ENCODE measurements around the gene GNAI2.

DNA sequence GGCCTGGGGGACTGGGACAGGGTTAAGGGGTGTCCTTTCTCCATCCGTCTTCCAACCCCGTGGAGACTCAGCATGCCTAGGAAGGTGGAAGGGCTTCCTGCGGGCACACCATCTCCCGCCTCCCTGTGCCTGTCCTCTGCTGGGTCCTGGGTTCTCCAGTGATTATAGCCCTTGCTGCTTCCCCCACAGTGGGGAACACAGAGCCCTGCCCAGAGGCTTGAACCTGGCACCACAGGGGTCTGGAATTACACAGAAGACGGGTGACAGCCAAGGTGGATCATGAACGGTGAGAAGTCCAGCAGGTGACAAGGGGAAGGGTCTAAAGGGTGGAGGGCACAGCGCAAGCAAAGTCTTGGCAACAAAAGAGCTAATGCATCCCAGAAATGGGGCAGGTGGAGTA lies 26.8 kb downstream of the GNAI2 start:
- TF ChIP-seq, protein P1, sequence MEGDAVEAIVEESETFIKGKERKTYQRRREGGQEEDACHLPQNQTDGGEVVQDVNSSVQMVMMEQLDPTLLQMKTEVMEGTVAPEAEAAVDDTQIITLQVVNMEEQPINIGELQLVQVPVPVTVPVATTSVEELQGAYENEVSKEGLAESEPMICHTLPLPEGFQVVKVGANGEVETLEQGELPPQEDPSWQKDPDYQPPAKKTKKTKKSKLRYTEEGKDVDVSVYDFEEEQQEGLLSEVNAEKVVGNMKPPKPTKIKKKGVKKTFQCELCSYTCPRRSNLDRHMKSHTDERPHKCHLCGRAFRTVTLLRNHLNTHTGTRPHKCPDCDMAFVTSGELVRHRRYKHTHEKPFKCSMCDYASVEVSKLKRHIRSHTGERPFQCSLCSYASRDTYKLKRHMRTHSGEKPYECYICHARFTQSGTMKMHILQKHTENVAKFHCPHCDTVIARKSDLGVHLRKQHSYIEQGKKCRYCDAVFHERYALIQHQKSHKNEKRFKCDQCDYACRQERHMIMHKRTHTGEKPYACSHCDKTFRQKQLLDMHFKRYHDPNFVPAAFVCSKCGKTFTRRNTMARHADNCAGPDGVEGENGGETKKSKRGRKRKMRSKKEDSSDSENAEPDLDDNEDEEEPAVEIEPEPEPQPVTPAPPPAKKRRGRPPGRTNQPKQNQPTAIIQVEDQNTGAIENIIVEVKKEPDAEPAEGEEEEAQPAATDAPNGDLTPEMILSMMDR (conservative IDR thresholded peaks at IDR 0.05): no peak
- no peak for TF ChIP-seq EZH2 (IDR thresholded peaks at IDR 0.05; ENCODE audit: low read depth)

All from PC-9 (cell line).